GM19467 (cell line): ENCODE data around the gene MRPL10.

Experiments used
- ATAC-seq: cut with Tn5 transposase; IDR thresholded peaks from one replicate; pipeline ENCODE4 v1.9.1; 2021; ENCODE audit warnings: mild to moderate bottlenecking, moderate library complexity; ENCODE audit not compliant: unreplicated experiment

The MRPL10 gene

GRCh38 chr17:47816111-47816735 lies 15.1 kb downstream of the MRPL10 start:
- ATAC-seq = no peak

- no peak for ATAC-seq
These were observed 16.0 kb downstream of the MRPL10 start for GRCh38 chr17:47815106-47815918.

- ATAC-seq = no peak
These were observed 17.8 kb downstream of the MRPL10 start for GRCh38 chr17:47813512-47814031.

GRCh38 chr17:47813077-47813476 lies 18.3 kb downstream of the MRPL10 start:
- ATAC-seq = no peak

GRCh38 chr17:47812146-47812920 lies 19.0 kb downstream of the MRPL10 start:
- no peak for ATAC-seq

- no peak for ATAC-seq
These were observed 19.6 kb downstream of the MRPL10 start for GRCh38 chr17:47811709-47812108.

GRCh38 chr17:47810901-47811635 lies 20.3 kb downstream of the MRPL10 start:
- no peak for ATAC-seq

GRCh38 chr17:47810200-47810821 lies 21.0 kb downstream of the MRPL10 start:
- no peak for ATAC-seq

- no peak for ATAC-seq
These were observed 22.4 kb downstream of the MRPL10 start for GRCh38 chr17:47808830-47809480.

- no peak for ATAC-seq
These were observed 23.1 kb downstream of the MRPL10 start for GRCh38 chr17:47808036-47808829.

GRCh38 chr17:47807421-47807820 lies 23.9 kb downstream of the MRPL10 start:
- ATAC-seq = no peak

GRCh38 chr17:47806913-47807255 lies 24.5 kb downstream of the MRPL10 start:
- no peak for ATAC-seq

GRCh38 chr17:47806026-47806912 lies 25.1 kb downstream of the MRPL10 start:
- ATAC-seq = no peak

- no peak for ATAC-seq
These were observed 26.9 kb downstream of the MRPL10 start for GRCh38 chr17:47804461-47804860.

GRCh38 chr17:47803751-47804150 lies 27.6 kb downstream of the MRPL10 start:
- no peak for ATAC-seq

GRCh38 chr17:47803201-47803600 lies 28.1 kb downstream of the MRPL10 start:
- ATAC-seq = no peak

GRCh38 chr17:47802341-47803022 lies 28.9 kb downstream of the MRPL10 start:
- no peak for ATAC-seq

GRCh38 chr17:47801906-47802305 lies 29.4 kb downstream of the MRPL10 start:
- ATAC-seq = no peak
